Mucosa of descending colon (tissue), 3 donors: Measurements from ENCODE around the gene CLEC4G. TPM values are rescaled to one million over a fixed set of nuclear protein-coding genes. Genes with fewer than 3 reads are reported as not detected.

ENCODE experiments used
- ATAC-seq: fragments of 200-7000 bp; cut with Tn5 transposase; one replicate; pipeline ENCODE4 v1.9.1; 2020; ENCODE audit warnings: mild to moderate bottlenecking, moderate library complexity
- DNase-seq, 3 donors: peaks; one replicate each; pipeline ENCODE4 v3.0.0-alpha.2; 2020
- H3K36me3 ChIP-seq: fragments of 200-600 bp; one replicate; pipeline ENCODE4 v1.8.0; 2021; ENCODE audit warnings: low read depth, mild to moderate bottlenecking
- H3K4me1 ChIP-seq: fragments of 200-600 bp; one replicate; pipeline ENCODE4 v1.8.0; 2021; ENCODE audit warnings: low read depth, mild to moderate bottlenecking
- H3K4me3 ChIP-seq: fragments of 200-600 bp; one replicate; pipeline ENCODE4 v1.8.0; 2021; ENCODE audit warnings: mild to moderate bottlenecking
- H3K9me3 ChIP-seq: fragments of 200-600 bp; one replicate; pipeline ENCODE4 v1.8.0; 2021; ENCODE audit warnings: mild to moderate bottlenecking
- CTCF ChIP-seq: fragments of 200-600 bp; IDR thresholded peaks from one replicate; pipeline ENCODE4 v1.8.0; 2022; ENCODE audit warnings: antibody characterized with exemption, mild to moderate bottlenecking
- intact Hi-C, 2 donors: fragments of 100-400 bp; cut with DNase I in 1 of 2; cut with micrococcal nuclease in 1 of 2; formaldehyde crosslinking; loops; one replicate each; pipeline versions ENCODE4 v1.11.0 to v1.11.1; 2022; cut with DNase I, micrococcal nuclease
- total RNA-seq, 3 donors: library from RNA; stranded (reverse); fragmentation: NEBNext Ultra II Directional in 2 of 3; extraction: Animal tissue kit (Norgen Biotek cat#: 25700) in 2 of 3; gene quantifications; one replicate each; pipeline versions ENCODE4 v1.2.1 to v1.2.4, GENCODE V29; 2021 to 2023
- donor health status: DM: no; HTN: no; CAD: no; lungs with moderate emphysema.
- donor health status: DM: no; HTN: no; CAD: no.
- donor health status: DM: no; HTN: yes; CAD: no.

Gene CLEC4G
- total RNA-seq, 3 donors from 2014 or later = 1.3 to 2.5 TPM; not detected in 1

- intact Hi-C loops = no loop called here
- no peak for TF ChIP-seq CTCF
- no peak overlapping the region for H3K4me3 ChIP-seq
- ATAC-seq (no peak), DNase-seq (no peak)
- no peaks in the 10 kb centered on the region for H3K9me3 ChIP-seq
- H3K36me3 ChIP-seq = no peaks in the 10 kb centered on the region
- no peaks in the 10 kb centered on the region for H3K4me1 ChIP-seq
Measured at GRCh38 chr19:7736148-7736547, 4.2 kb upstream of the CLEC4G start.

GRCh38 chr19:7734220-7735203, 2.6 kb upstream of the CLEC4G start:
- no peak for TF ChIP-seq CTCF
- intact Hi-C loops = no loop called here
- H3K4me1 ChIP-seq = no peaks in the 10 kb centered on the region
- H3K9me3 ChIP-seq = no peaks in the 10 kb centered on the region
- ATAC-seq = peak; percentile 21
- no peaks in the 10 kb centered on the region for H3K36me3 ChIP-seq
- H3K4me3 ChIP-seq = no peak overlapping the region
- DNase-seq = no peak

- TF ChIP-seq CTCF = no peak
- DNase-seq (no peak), ATAC-seq (no peak)
- H3K4me3 ChIP-seq = no peak overlapping the region
- no peaks in the 10 kb centered on the region for H3K36me3 ChIP-seq
- H3K4me1 ChIP-seq = no peaks in the 10 kb centered on the region
- H3K9me3 ChIP-seq = no peaks in the 10 kb centered on the region
- intact Hi-C loops = no loop called here
Measured at GRCh38 chr19:7733376-7733775, 1.5 kb upstream of the CLEC4G start.

GRCh38 chr19:7731615-7732014, 295 bp downstream of the CLEC4G start:
- H3K36me3 ChIP-seq = no peaks in the 10 kb centered on the region
- no peaks in the 10 kb centered on the region for H3K4me1 ChIP-seq
- H3K9me3 ChIP-seq = no peaks in the 10 kb centered on the region
- TF ChIP-seq CTCF = no peak
- H3K4me3 ChIP-seq = no peak overlapping the region
- ATAC-seq (no peak), DNase-seq (no peak)
- intact Hi-C loops = no loop called here

- no peak for TF ChIP-seq CTCF
- Histone ChIP-seq H3K4me1 (no peaks in the 10 kb centered on the region), H3K36me3 (no peaks in the 10 kb centered on the region), H3K9me3 (no peaks in the 10 kb centered on the region), H3K4me3 (no peak overlapping the region)
- intact Hi-C loops = no loop called here
- ATAC-seq = no peak
- DNase-seq = no peak
Measured at GRCh38 chr19:7731218-7731595, 703 bp downstream of the CLEC4G start.
